ENCODE results near the gene CPSF4.

Gene CPSF4

GRCh38 chr7:99438573-99439480 lies at the start of gene CPSF4, which contains the start of gene PTCD1:
Gene CPSF4, plus strand, starts transcription at chr7:99438943. Its CDS starts 140 bp downstream, at chr7:99439083.
Gene PTCD1, minus strand, starts transcription at chr7:99438798. Its CDS starts 3,556 bp downstream, at chr7:99435242.
- in situ Hi-C loops (cut with MboI; ENCODE audit: low sequenced_read_pairs) = no loop called here
- Histone ChIP-seq H3K9me3 (no peaks in the 10 kb centered on the region), H3K4me3 (peak within 1 kb of the TSS; percentile 89), H3K36me3 (replicated peaks) (peaks cover 37% of the 10 kb centered on the region), H3K4me1 (peaks cover 6% of the 10 kb centered on the region), H3K27me3 (ENCODE audit: low read depth) (no peaks in the 10 kb centered on the region)
- DNase-seq (ENCODE audit: low spot score in 2 of 2) = peak; percentile 90 to 96

GRCh38 chr7:99389772-99390171 lies 49.0 kb upstream of the CPSF4 start:
- in situ Hi-C loops (cut with MboI; ENCODE audit: low sequenced_read_pairs) = no loop called here

DNA sequence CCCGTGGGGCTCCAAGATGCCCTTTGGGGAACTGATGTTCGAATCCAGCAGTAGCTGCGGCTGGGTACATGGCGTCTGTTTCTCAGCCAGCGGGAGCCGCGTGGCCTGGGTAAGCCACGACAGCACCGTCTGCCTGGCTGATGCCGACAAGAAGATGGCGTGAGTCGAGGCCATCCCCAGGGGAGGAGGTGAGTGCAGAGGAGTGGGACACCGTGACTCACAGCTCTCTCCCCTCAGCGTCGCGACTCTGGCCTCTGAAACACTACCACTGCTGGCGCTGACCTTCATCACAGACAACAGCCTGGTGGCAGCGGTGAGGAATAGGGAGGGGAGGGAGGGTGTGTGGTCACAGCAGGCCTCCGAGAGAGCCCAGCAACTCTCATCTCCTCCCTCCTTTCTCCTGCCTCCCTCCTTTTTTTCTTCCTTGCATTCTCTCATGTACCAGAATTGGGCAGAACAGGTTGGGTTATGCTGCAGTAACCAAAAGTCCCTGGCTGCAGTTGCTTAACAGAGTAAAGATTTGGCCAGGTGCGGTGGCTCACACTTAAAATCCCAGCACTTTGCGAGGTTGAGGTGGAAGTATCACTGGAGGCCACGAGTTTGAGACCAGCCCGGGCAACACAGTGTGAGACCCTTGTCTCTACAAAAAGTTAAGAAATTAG lies 47.7 kb upstream of the CPSF4 start:
- Histone ChIP-seq H3K4me1 (no peaks in the 10 kb centered on the region), H3K9me3 (no peaks in the 10 kb centered on the region), H3K4me3 (no peak overlapping the region), H3K36me3 (replicated peaks) (peaks cover 67% of the 10 kb centered on the region), H3K27me3 (ENCODE audit: low read depth) (no peaks in the 10 kb centered on the region)
- in situ Hi-C loops (cut with MboI; ENCODE audit: low sequenced_read_pairs) = no loop called here
- DNase-seq (ENCODE audit: low spot score in 2 of 2) = no peak

More at GRCh38 chr7:99389772-99390171, 49.0 kb upstream of the CPSF4 start:
- Histone ChIP-seq H3K4me1 (no peaks in the 10 kb centered on the region), H3K4me3 (no peak overlapping the region), H3K27me3 (ENCODE audit: low read depth) (no peaks in the 10 kb centered on the region), H3K9me3 (no peaks in the 10 kb centered on the region), H3K36me3 (replicated peaks) (peaks cover 54% of the 10 kb centered on the region)
- DNase-seq (ENCODE audit: low spot score in 2 of 2) = no peak

GRCh38 chr7:99392046-99392445 lies 46.7 kb upstream of the CPSF4 start:
- no peaks in the 10 kb centered on the region for H3K27me3 ChIP-seq (ENCODE audit: low read depth)
- H3K4me1 ChIP-seq = no peaks in the 10 kb centered on the region
- in situ Hi-C loops (cut with MboI; ENCODE audit: low sequenced_read_pairs) = no loop called here
- no peak overlapping the region for H3K4me3 ChIP-seq
- no peaks in the 10 kb centered on the region for H3K9me3 ChIP-seq
- H3K36me3 ChIP-seq (replicated peaks) = peaks cover 68% of the 10 kb centered on the region
- no peak for DNase-seq (ENCODE audit: low spot score in 2 of 2)

GRCh38 chr7:99392659-99393354 lies 45.9 kb upstream of the CPSF4 start:
- Histone ChIP-seq H3K4me3 (no peak overlapping the region), H3K36me3 (replicated peaks) (peaks cover 76% of the 10 kb centered on the region), H3K9me3 (no peaks in the 10 kb centered on the region), H3K27me3 (ENCODE audit: low read depth) (no peaks in the 10 kb centered on the region), H3K4me1 (no peaks in the 10 kb centered on the region)
- no peak for DNase-seq (ENCODE audit: low spot score in 2 of 2)
- in situ Hi-C loops (cut with MboI; ENCODE audit: low sequenced_read_pairs) = no loop called here

- peaks cover 76% of the 10 kb centered on the region for H3K36me3 ChIP-seq (replicated peaks)
- no peak overlapping the region for H3K4me3 ChIP-seq
- no peaks in the 10 kb centered on the region for H3K9me3 ChIP-seq
- H3K27me3 ChIP-seq (ENCODE audit: low read depth) = no peaks in the 10 kb centered on the region
- no peak for DNase-seq (ENCODE audit: low spot score in 2 of 2)
- in situ Hi-C loops (cut with MboI; ENCODE audit: low sequenced_read_pairs) = no loop called here
- H3K4me1 ChIP-seq = no peaks in the 10 kb centered on the region
Observed at GRCh38 chr7:99393355-99394187, 45.2 kb upstream of the CPSF4 start.

DNA sequence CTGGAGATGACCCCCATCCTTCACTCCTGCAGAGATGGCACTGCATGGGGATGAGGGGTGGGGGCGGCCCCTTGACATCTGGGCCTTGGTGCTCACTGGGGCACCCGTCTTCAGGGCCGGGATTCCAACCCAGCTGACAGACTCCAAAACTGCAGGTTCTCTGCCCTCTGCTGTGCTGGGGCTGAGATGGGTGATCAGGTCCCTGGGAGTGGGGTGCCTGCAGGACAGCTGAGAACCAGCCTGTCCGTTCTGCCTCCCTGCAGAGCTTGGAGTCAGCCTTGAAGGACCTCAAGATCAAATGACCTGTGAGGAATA lies 44.6 kb upstream of the CPSF4 start:
- peaks cover 82% of the 10 kb centered on the region for H3K36me3 ChIP-seq (replicated peaks)
- DNase-seq (ENCODE audit: low spot score in 2 of 2) = no peak
- no peak overlapping the region for H3K4me3 ChIP-seq
- H3K9me3 ChIP-seq = no peaks in the 10 kb centered on the region
- H3K27me3 ChIP-seq (ENCODE audit: low read depth) = no peaks in the 10 kb centered on the region
- in situ Hi-C loops (cut with MboI; ENCODE audit: low sequenced_read_pairs) = no loop called here
- no peaks in the 10 kb centered on the region for H3K4me1 ChIP-seq

- in situ Hi-C loops (cut with MboI; ENCODE audit: low sequenced_read_pairs) = no loop called here
- DNase-seq (ENCODE audit: low spot score in 2 of 2) = no peak
- Histone ChIP-seq H3K4me1 (no peaks in the 10 kb centered on the region), H3K27me3 (ENCODE audit: low read depth) (no peaks in the 10 kb centered on the region), H3K4me3 (no peak overlapping the region), H3K9me3 (no peaks in the 10 kb centered on the region), H3K36me3 (replicated peaks) (peaks cover 88% of the 10 kb centered on the region)
Observed at GRCh38 chr7:99395616-99396327, 43.0 kb upstream of the CPSF4 start.

- Histone ChIP-seq H3K4me3 (no peak overlapping the region), H3K4me1 (no peaks in the 10 kb centered on the region), H3K27me3 (ENCODE audit: low read depth) (no peaks in the 10 kb centered on the region), H3K9me3 (no peaks in the 10 kb centered on the region), H3K36me3 (replicated peaks) (peaks cover 90% of the 10 kb centered on the region)
- DNase-seq (ENCODE audit: low spot score in 2 of 2) = no peak
- in situ Hi-C loops (cut with MboI; ENCODE audit: low sequenced_read_pairs) = no loop called here
Observed at GRCh38 chr7:99396418-99397296, 42.1 kb upstream of the CPSF4 start.

- peaks cover 90% of the 10 kb centered on the region for H3K36me3 ChIP-seq (replicated peaks)
Observed at GRCh38 chr7:99397297-99397983, 41.3 kb upstream of the CPSF4 start.

DNA sequence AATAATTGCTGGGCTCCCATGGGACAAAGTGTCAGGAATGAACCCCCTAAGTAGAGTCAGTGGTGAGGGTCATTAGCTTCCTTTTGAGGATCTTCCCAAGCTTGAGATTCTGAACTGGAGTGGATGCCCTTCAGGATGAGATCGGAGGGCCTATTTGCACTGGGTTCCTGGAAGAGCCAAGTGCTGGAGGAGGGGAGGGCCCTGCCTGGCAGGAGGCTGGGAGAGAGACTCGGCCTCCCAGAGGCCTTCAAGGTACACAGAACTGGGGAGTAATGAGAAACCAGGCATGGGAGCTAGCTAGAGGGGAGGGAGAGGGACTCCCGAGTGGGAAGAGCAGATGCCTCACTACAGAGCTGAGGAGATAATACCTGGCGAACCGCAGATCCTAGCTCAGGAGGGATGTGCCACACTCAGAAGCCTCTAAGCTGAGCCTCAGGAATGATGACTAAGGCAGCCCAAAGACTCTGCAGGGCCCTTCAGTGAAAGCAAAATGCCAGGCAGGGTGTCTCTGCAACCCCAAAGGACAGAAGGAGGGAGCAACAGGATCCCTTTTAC lies 39.8 kb upstream of the CPSF4 start:
- no peaks in the 10 kb centered on the region for H3K27me3 ChIP-seq (ENCODE audit: low read depth)
- H3K4me3 ChIP-seq = no peak overlapping the region
- H3K9me3 ChIP-seq = no peaks in the 10 kb centered on the region
- no peaks in the 10 kb centered on the region for H3K4me1 ChIP-seq
- in situ Hi-C loops (cut with MboI; ENCODE audit: low sequenced_read_pairs) = no loop called here
- H3K36me3 ChIP-seq (replicated peaks) = peaks cover 88% of the 10 kb centered on the region
- DNase-seq (ENCODE audit: low spot score in 2 of 2) = no peak

More at GRCh38 chr7:99397297-99397983, 41.3 kb upstream of the CPSF4 start:
- no peak for DNase-seq (ENCODE audit: low spot score in 2 of 2)
- H3K27me3 ChIP-seq (ENCODE audit: low read depth) = no peaks in the 10 kb centered on the region
- in situ Hi-C loops (cut with MboI; ENCODE audit: low sequenced_read_pairs) = no loop called here
- H3K9me3 ChIP-seq = no peaks in the 10 kb centered on the region
- H3K4me3 ChIP-seq = no peak overlapping the region
- H3K4me1 ChIP-seq = no peaks in the 10 kb centered on the region

Measured in HAP-1 (cell line).